ENCODE data around the gene PATJ.

DNA sequence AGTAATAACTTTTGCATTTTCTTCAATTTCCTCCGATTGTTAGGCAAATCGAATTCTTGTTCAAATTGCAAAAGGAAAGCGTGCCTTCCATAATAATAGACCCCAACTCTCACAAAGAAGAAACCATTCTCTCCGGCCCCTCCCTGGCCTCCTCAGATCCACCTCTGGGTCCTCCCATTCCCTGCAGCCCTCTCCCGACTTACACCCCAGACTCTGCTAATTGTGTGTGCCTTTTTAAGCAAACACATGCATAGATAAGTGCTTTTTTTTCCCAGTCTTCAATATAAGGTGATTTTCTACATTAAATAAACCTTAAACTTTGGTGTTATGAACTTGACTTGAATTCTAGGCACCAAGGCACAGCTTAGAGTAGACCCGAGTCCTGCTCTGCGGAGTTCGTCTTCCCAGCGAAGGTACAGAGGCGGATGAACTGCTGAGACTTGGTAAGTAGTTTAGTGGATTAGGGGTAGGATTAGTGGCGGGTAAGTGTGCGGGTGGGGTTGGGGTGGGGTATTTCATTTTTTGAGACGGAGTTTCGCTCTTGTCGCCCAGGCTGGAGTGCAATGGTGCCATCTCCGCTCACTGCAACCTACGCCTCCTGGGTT, 453.9 kb downstream of the PATJ start:
- TF ChIP-seq, protein P1, sequence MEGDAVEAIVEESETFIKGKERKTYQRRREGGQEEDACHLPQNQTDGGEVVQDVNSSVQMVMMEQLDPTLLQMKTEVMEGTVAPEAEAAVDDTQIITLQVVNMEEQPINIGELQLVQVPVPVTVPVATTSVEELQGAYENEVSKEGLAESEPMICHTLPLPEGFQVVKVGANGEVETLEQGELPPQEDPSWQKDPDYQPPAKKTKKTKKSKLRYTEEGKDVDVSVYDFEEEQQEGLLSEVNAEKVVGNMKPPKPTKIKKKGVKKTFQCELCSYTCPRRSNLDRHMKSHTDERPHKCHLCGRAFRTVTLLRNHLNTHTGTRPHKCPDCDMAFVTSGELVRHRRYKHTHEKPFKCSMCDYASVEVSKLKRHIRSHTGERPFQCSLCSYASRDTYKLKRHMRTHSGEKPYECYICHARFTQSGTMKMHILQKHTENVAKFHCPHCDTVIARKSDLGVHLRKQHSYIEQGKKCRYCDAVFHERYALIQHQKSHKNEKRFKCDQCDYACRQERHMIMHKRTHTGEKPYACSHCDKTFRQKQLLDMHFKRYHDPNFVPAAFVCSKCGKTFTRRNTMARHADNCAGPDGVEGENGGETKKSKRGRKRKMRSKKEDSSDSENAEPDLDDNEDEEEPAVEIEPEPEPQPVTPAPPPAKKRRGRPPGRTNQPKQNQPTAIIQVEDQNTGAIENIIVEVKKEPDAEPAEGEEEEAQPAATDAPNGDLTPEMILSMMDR (IDR thresholded peaks at IDR 0.05; ENCODE audit: insufficient read depth, low read length, poor library complexity, severe bottlenecking), result no peak
- TF ChIP-seq EZH2phosphoT487 (conservative IDR thresholded peaks at IDR 0.05; ENCODE audit: low read length), result no peak

Data from SU-DHL-6 (cell line).